ENCODE results near the gene FOXF1.

Gene FOXF1

GRCh38 chr16:86562356-86562755 is 52.0 kb downstream of the FOXF1 start:
- Histone ChIP-seq H3K4me1 (ENCODE audit: control insufficient read depth, low read length) (peaks cover 12% of the 10 kb centered on the region), H3K4me3 (ENCODE audit: low read length) (no peak overlapping the region), H3K4me2 (ENCODE audit: low read length) (no peak overlapping the region), H3K9me2 (replicated peaks; ENCODE audit: control insufficient read depth, low read length) (no peaks in the 10 kb centered on the region), H3K27me3 (ENCODE audit: control insufficient read depth, low read length) (peaks cover 12% of the 10 kb centered on the region), H4K20me1 (ENCODE audit: control insufficient read depth, insufficient read depth, low read depth, low read length) (no peaks in the 10 kb centered on the region), H3K36me3 (ENCODE audit: control insufficient read depth, low read length) (no peaks in the 10 kb centered on the region), H3K27ac (ENCODE audit: low read depth, low read length) (no peak overlapping the region), H3F3A (ENCODE audit: control insufficient read depth, insufficient read depth) (no peaks in the 10 kb centered on the region), H3K9me3 (ENCODE audit: control insufficient read depth, insufficient read depth, low read length) (no peaks in the 10 kb centered on the region), H3K79me2 (ENCODE audit: control insufficient read depth, low read length) (no peaks in the 10 kb centered on the region)
- TF ChIP-seq EZH2phosphoT487 (IDR thresholded peaks at IDR 0.05; ENCODE audit: borderline replicate concordance, low read length) = no peak
- TF ChIP-seq, protein P1, sequence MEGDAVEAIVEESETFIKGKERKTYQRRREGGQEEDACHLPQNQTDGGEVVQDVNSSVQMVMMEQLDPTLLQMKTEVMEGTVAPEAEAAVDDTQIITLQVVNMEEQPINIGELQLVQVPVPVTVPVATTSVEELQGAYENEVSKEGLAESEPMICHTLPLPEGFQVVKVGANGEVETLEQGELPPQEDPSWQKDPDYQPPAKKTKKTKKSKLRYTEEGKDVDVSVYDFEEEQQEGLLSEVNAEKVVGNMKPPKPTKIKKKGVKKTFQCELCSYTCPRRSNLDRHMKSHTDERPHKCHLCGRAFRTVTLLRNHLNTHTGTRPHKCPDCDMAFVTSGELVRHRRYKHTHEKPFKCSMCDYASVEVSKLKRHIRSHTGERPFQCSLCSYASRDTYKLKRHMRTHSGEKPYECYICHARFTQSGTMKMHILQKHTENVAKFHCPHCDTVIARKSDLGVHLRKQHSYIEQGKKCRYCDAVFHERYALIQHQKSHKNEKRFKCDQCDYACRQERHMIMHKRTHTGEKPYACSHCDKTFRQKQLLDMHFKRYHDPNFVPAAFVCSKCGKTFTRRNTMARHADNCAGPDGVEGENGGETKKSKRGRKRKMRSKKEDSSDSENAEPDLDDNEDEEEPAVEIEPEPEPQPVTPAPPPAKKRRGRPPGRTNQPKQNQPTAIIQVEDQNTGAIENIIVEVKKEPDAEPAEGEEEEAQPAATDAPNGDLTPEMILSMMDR (IDR thresholded peaks at IDR 0.05; ENCODE audit: low read depth, low read length, poor library complexity, severe bottlenecking) = no peak

DNA sequence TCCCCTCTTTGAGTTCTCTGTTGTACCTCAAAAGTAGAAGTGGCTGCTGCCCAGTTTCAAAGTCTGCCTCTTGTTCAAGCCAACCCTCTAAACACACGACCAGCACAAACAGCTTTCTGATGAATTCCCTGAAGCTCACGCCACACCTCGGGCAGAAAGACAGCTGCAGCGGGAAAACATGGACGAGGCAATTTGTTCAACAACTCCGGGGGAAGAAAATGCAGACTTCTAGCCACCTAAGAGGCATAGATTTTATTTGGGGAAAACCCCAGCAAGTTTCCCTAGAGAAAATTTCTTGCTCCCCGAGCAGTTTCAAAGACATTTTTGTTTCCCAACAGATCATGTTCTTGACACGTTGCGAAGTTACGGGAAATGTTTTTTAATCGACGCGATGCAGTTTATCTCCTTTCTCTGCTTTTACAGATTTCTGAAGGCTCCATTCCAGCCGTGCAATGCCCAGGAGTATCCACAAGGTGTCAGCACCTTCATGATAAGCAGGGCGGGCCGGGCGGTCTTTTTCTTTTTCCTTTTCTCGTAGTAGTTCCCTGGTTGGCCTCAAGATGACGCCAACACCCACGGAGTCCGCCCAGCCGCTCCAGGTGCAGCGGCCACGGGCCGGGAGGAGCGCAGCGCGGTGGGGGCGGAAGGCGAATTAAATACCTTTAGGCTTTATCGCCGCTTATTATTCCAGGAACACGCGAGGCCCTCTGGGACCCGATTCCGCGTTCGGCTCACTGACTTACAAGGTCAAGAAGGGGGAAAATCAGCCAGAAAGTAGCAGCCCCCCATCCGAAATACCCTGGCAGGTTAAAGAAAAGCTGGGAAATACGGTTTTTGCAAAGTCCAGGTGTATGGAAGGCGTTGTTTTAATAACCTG is 53.4 kb downstream of the FOXF1 start:
- Histone ChIP-seq H3K4me1 (ENCODE audit: control insufficient read depth, low read length) (peaks cover 12% of the 10 kb centered on the region), H3K4me2 (ENCODE audit: low read length) (peak overlapping the region; percentile 56), H4K20me1 (ENCODE audit: control insufficient read depth, insufficient read depth, low read depth, low read length) (no peaks in the 10 kb centered on the region), H3K36me3 (ENCODE audit: control insufficient read depth, low read length) (no peaks in the 10 kb centered on the region), H3K9me2 (replicated peaks; ENCODE audit: control insufficient read depth, low read length) (no peaks in the 10 kb centered on the region), H3F3A (ENCODE audit: control insufficient read depth, insufficient read depth) (no peaks in the 10 kb centered on the region), H3K27me3 (ENCODE audit: control insufficient read depth, low read length) (peaks cover 12% of the 10 kb centered on the region), H3K4me3 (ENCODE audit: low read length) (peak overlapping the region; percentile 46), H3K27ac (ENCODE audit: low read depth, low read length) (no peak overlapping the region), H3K9me3 (ENCODE audit: control insufficient read depth, insufficient read depth, low read length) (no peaks in the 10 kb centered on the region), H3K79me2 (ENCODE audit: control insufficient read depth, low read length) (no peaks in the 10 kb centered on the region)
- TF ChIP-seq, protein P1 (IDR thresholded peaks at IDR 0.05; ENCODE audit: low read depth, low read length, poor library complexity, severe bottlenecking) = peak; percentile 98
- TF ChIP-seq EZH2phosphoT487 (IDR thresholded peaks at IDR 0.05; ENCODE audit: borderline replicate concordance, low read length) = peak; percentile 37; the same call in 1 of the 2 replicates
